HepG2 (cell line): Measurements from ENCODE around the gene HOXA1. TPM values are rescaled to one million over a fixed set of nuclear protein-coding genes. Genes with fewer than 3 reads are reported as not detected.

ENCODE experiments used
- FOXK1 ChIP-seq: sonication (generic); formaldehyde crosslinking; IDR thresholded peaks from 2 replicates; pipeline ENCODE4 v1.4.0; 2020; ENCODE audit warnings: low read depth, missing genetic modification reagents, borderline replicate concordance
- JUND ChIP-seq: sonication (generic); formaldehyde crosslinking; IDR thresholded peaks from 2 replicates; pipeline ENCODE4 v1.8.0; 2022; ENCODE audit warnings: mild to moderate bottlenecking, missing genetic modification reagents
- KAT8 ChIP-seq: IDR thresholded peaks from 2 replicates; pipeline ENCODE4 v1.6.1; 2016; ENCODE audit warnings: missing genetic modification reagents, missing compliant biosample characterization
- NAIF1 ChIP-seq: sonication (generic); formaldehyde crosslinking; IDR thresholded peaks from 2 replicates; pipeline ENCODE4 v1.5.0; 2020; ENCODE audit warnings: mild to moderate bottlenecking, missing genetic modification reagents, borderline replicate concordance
- NFIC ChIP-seq: IDR thresholded peaks from 2 replicates; pipeline ENCODE4 v1.6.1; 2012; ENCODE audit warnings: mild to moderate bottlenecking, low read length, inconsistent platforms
- NFRKB ChIP-seq: fragments of 450-650 bp; IDR thresholded peaks from 2 replicates; pipeline ENCODE4 v1.6.1; 2017
- NFYB ChIP-seq: sonication (generic); formaldehyde crosslinking; IDR thresholded peaks from 2 replicates; pipeline ENCODE4 v1.4.0; 2020; ENCODE audit warnings: missing genetic modification reagents
- NFYC ChIP-seq: IDR thresholded peaks from 2 replicates; pipeline ENCODE4 v1.6.1; 2016; ENCODE audit warnings: missing genetic modification reagents, missing compliant biosample characterization
- RAD21 ChIP-seq: fragments of 450-650 bp; formaldehyde crosslinking; IDR thresholded peaks from 2 replicates; pipeline ENCODE4 v1.5.0; 2020; ENCODE audit warnings: mild to moderate bottlenecking
- RAD51 ChIP-seq: fragments of 450-650 bp; IDR thresholded peaks from 2 replicates; pipeline ENCODE4 v1.6.1; 2016; ENCODE audit warnings: borderline replicate concordance
- SIN3A ChIP-seq: IDR thresholded peaks from 2 replicates; pipeline ENCODE4 v1.6.1; 2011; ENCODE audit warnings: low read depth, mild to moderate bottlenecking, control low read depth, low read length, borderline replicate concordance
- ZNF24 ChIP-seq: fragments of 450-650 bp; IDR thresholded peaks from 2 replicates; pipeline ENCODE4 v1.6.1; 2017; ENCODE audit warnings: antibody characterized with exemption, mild to moderate bottlenecking
- ZNF367 ChIP-seq: sonication (generic); formaldehyde crosslinking; IDR thresholded peaks from 2 replicates; pipeline ENCODE4 v1.4.0; 2020; ENCODE audit warnings: missing genetic modification reagents, borderline replicate concordance
- ZNF547 ChIP-seq: sonication (generic); formaldehyde crosslinking; IDR thresholded peaks from 2 replicates; pipeline ENCODE4 v1.5.1; 2020; ENCODE audit warnings: mild to moderate bottlenecking, missing genetic modification reagents
- polyA plus RNA-seq, 8 experiments: library from polyadenylated mRNA; depleted of rRNA in 3 of 8; stranded (reverse) in 7 of 8; unstranded in 1 of 8; fragments of >200 nt; fragmentation: Illumina TruSeq in 4 of 8; extraction: Trizol in 4 of 8; gene quantifications; 2 replicates each; pipeline versions ENCODE4 v1.2.1 to v1.2.3, GENCODE V29; 2011 to 2016; ENCODE audit warnings: low read depth in 4 of 8, missing spikeins in 1 of 8, mixed read lengths in 1 of 8; ENCODE audit not compliant: insufficient read depth in 1 of 8
- total RNA-seq, 5 experiments: library from RNA; depleted of rRNA; stranded (reverse); fragments of >200 nt; fragmentation: Illumina TruSeq; extraction: Trizol; gene quantifications; 2 replicates each; pipeline ENCODE4 v1.2.3, GENCODE V29; 2016; ENCODE audit warnings: low read depth in 1 of 5
- TF ChIP-seq, protein P1 (sequence below): sonication (generic); formaldehyde crosslinking; IDR thresholded peaks from 2 replicates; pipeline ENCODE4 v1.4.0; 2020; ENCODE audit warnings: mild to moderate bottlenecking, missing genetic modification reagents
- TF ChIP-seq, protein P2 (sequence below): sonication (generic); formaldehyde crosslinking; IDR thresholded peaks from 2 replicates; pipeline ENCODE4 v1.4.0; 2020; ENCODE audit warnings: mild to moderate bottlenecking, missing genetic modification reagents
- TF ChIP-seq, protein P3 (sequence below): sonication (generic); formaldehyde crosslinking; IDR thresholded peaks from 2 replicates; pipeline ENCODE4 v1.9.0; 2021; ENCODE audit warnings: missing genetic modification reagents, borderline replicate concordance
- TF ChIP-seq, protein P4 (sequence below): sonication (generic); formaldehyde crosslinking; IDR thresholded peaks from 2 replicates; pipeline ENCODE4 v1.4.0; 2020; ENCODE audit warnings: missing genetic modification reagents
- TF ChIP-seq, protein P5 (sequence below): sonication (generic); formaldehyde crosslinking; IDR thresholded peaks from 2 replicates; pipeline ENCODE4 v1.5.0; 2020; ENCODE audit warnings: missing genetic modification reagents

The HOXA1 gene
- total and polyA plus RNA-seq, 2 of the 13 experiments (the other 11 are each of a cell fraction or from before 2014, with no cell fraction given) = 0.18 to 0.20 TPM

DNA sequence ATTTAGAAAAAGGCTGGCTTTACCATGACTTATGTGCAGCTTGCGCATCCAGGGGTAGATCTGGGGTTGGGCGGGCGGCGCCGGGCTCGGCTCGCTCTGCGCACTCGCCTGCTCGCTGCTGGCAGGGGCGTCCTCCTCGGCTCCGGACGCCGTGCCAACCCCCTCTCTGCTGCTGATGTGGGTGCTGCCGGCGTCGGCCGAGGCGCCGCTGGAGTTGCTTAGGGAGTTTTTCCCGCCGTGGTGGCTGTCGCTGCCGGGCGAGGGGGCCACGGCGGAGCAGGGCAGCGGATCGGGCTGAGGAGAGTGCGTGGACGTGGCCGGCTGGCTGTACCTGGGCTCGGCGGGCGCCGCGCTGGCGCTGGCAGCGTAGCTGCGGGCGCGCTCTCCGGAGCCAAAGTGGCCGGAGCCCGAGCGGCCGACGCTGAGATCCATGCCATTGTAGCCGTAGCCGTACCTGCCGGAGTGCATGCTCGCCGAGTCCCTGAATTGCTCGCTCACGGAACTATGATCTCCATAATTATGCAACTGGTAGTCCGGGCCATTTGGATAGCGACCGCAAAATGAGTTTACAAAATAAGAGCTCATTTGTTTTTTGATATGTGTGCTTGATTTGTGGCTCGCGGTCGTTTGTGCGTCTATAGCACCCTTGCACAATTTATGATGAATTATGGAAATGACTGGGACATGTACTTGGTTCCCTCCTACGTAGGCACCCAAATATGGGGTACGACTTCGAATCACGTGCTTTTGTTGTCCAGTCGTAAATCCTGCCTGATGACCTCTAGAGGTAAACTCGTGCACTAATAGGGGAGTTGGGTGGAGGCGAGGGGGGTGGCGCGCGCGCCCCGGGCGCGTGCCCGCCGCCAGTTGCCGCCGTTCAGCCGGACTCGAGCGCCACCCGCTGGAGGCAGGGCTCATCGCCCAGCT is 47.5 kb upstream of the HOXA1 start, which contains the start of gene HOXA5 (continued):
- TF ChIP-seq, protein P1, sequence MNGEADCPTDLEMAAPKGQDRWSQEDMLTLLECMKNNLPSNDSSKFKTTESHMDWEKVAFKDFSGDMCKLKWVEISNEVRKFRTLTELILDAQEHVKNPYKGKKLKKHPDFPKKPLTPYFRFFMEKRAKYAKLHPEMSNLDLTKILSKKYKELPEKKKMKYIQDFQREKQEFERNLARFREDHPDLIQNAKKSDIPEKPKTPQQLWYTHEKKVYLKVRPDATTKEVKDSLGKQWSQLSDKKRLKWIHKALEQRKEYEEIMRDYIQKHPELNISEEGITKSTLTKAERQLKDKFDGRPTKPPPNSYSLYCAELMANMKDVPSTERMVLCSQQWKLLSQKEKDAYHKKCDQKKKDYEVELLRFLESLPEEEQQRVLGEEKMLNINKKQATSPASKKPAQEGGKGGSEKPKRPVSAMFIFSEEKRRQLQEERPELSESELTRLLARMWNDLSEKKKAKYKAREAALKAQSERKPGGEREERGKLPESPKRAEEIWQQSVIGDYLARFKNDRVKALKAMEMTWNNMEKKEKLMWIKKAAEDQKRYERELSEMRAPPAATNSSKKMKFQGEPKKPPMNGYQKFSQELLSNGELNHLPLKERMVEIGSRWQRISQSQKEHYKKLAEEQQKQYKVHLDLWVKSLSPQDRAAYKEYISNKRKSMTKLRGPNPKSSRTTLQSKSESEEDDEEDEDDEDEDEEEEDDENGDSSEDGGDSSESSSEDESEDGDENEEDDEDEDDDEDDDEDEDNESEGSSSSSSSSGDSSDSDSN (CRISPR knock-in tag) = peak; percentile 44; the same call in 1 of the 2 replicates
- TF ChIP-seq, protein P2, sequence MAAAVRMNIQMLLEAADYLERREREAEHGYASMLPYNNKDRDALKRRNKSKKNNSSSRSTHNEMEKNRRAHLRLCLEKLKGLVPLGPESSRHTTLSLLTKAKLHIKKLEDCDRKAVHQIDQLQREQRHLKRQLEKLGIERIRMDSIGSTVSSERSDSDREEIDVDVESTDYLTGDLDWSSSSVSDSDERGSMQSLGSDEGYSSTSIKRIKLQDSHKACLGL (CRISPR knock-in tag) = no peak
- TF ChIP-seq RAD21 (CRISPR knock-in tag) (peak; percentile 88), JUND (CRISPR knock-in tag) (no peak), NFRKB (no peak), ZNF24 (no peak), NAIF1 (no peak), NFYB (CRISPR knock-in tag) (peak; percentile 39; the same call in 1 of the 2 replicates), NFYC (peak; percentile 54; the same call in 1 of the 2 replicates), RAD51 (no peak), ZNF367 (CRISPR knock-in tag) (no peak), NFIC (no peak), ZNF547 (CRISPR knock-in tag) (0 out of 2 replicates have a peak, but pooled peaks have one; percentile 14), SIN3A (no peak; the same call in 1 of the 2 replicates), KAT8 (CRISPR knock-in tag) (0 out of 2 replicates have a peak, but pooled peaks have one; percentile 30), FOXK1 (CRISPR knock-in tag) (no peak)
- TF ChIP-seq, protein P3, sequence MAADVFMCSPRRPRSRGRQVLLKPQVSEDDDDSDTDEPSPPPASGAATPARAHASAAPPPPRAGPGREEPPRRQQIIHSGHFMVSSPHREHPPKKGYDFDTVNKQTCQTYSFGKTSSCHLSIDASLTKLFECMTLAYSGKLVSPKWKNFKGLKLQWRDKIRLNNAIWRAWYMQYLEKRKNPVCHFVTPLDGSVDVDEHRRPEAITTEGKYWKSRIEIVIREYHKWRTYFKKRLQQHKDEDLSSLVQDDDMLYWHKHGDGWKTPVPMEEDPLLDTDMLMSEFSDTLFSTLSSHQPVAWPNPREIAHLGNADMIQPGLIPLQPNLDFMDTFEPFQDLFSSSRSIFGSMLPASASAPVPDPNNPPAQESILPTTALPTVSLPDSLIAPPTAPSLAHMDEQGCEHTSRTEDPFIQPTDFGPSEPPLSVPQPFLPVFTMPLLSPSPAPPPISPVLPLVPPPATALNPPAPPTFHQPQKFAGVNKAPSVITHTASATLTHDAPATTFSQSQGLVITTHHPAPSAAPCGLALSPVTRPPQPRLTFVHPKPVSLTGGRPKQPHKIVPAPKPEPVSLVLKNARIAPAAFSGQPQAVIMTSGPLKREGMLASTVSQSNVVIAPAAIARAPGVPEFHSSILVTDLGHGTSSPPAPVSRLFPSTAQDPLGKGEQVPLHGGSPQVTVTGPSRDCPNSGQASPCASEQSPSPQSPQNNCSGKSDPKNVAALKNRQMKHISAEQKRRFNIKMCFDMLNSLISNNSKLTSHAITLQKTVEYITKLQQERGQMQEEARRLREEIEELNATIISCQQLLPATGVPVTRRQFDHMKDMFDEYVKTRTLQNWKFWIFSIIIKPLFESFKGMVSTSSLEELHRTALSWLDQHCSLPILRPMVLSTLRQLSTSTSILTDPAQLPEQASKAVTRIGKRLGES (CRISPR knock-in tag) = no peak
- TF ChIP-seq, protein P4, sequence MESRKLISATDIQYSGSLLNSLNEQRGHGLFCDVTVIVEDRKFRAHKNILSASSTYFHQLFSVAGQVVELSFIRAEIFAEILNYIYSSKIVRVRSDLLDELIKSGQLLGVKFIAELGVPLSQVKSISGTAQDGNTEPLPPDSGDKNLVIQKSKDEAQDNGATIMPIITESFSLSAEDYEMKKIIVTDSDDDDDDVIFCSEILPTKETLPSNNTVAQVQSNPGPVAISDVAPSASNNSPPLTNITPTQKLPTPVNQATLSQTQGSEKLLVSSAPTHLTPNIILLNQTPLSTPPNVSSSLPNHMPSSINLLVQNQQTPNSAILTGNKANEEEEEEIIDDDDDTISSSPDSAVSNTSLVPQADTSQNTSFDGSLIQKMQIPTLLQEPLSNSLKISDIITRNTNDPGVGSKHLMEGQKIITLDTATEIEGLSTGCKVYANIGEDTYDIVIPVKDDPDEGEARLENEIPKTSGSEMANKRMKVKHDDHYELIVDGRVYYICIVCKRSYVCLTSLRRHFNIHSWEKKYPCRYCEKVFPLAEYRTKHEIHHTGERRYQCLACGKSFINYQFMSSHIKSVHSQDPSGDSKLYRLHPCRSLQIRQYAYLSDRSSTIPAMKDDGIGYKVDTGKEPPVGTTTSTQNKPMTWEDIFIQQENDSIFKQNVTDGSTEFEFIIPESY (CRISPR knock-in tag) = peak; percentile 42; the same call in 1 of the 2 replicates
- TF ChIP-seq, protein P5, sequence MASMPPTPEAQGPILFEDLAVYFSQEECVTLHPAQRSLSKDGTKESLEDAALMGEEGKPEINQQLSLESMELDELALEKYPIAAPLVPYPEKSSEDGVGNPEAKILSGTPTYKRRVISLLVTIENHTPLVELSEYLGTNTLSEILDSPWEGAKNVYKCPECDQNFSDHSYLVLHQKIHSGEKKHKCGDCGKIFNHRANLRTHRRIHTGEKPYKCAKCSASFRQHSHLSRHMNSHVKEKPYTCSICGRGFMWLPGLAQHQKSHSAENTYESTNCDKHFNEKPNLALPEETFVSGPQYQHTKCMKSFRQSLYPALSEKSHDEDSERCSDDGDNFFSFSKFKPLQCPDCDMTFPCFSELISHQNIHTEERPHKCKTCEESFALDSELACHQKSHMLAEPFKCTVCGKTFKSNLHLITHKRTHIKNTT = no peak
